8988T (cell line): ENCODE results near the gene IKZF1.

ENCODE experiments used
- DNase-seq: peaks from one replicate; pipeline ENCODE4 v3.0.0; 2011

The IKZF1 gene

DNA sequence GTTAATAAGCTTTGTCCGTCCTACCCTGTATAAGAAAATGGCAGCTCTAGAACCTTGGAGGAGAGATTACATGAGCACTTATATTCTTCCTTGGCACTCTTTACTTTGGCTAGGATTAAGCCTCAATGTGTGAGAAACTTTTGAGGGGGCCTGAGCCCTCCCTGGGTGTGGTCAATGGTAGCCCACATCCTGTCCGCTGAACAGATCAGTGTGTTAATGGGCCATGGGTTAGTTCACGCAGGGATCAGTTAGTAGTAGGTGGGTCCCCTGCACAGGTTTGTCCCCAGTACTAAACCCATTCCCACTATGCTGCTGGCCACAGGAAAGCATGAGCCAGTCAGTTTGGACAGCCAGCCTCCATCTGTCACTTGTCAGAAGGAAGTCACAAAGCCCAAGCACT is 20.2 kb upstream of the IKZF1 start:
- DNase-seq: no peak

DNA sequence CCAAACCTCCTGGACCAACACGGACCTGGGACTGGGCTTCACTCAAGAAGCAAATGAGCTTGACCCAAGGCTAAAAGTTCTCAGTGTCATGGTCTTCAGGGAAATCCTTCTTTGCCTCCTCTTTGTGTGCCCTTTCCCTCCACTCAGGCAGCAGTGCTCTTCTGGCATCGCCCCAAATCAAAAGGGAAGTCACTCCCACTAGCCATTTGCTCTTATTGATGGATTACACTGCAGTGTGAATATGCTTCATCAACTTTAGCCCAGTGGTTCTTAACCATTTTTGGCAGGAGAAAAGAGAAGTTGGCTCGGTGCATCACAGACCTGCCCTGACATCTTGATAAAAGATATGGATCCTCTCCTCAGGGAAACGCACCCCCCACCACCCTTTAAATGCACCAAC is 19.2 kb upstream of the IKZF1 start:
- no peak for DNase-seq

GRCh38 chr7:50287129-50287528 is 17.4 kb upstream of the IKZF1 start:
- no peak for DNase-seq

GRCh38 chr7:50292165-50292757 is 12.3 kb upstream of the IKZF1 start:
- no peak for DNase-seq

DNA sequence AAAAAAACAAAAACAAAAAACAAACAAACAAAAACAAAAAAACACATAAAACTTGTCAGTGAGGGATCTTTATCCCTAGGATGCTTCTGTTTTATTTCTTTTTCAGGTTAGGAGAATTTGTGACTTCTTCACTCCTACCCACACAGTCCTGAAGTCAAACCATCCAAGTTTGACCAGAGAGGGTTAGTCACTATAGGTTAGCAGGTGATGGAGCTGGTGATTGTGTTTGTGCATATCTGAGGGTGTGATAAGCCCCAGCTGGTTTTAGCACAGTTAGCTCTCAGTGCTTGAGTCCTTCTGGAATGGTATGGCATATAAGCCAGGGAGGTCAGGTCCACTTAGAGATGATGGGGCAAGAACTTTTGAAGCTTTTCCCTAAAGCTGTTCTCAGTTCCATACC is 11.8 kb upstream of the IKZF1 start:
- DNase-seq: no peak

- DNase-seq: no peak
These were observed 10.9 kb upstream of the IKZF1 start for GRCh38 chr7:50293509-50294179.

DNA sequence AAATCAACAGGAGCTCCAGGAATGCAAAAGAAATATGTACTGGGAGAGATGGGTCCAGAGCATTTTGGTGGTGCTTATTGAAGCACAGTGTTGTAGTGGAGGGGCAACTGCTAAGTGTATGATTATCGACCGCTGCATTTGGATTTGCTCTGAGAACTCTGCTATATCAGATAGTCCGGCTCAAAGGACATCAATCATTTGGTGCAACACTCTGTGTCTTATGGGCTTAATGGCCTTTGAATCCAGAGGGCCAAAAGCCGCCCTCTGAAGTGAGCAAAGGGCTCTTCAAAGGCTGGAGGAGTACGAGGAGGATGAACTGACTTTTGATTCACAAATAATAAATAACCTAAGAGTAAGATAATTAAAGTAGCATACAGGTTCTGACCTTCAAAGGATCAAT is 9.4 kb upstream of the IKZF1 start:
- no peak for DNase-seq

GRCh38 chr7:50296799-50297198 is 7.7 kb upstream of the IKZF1 start:
- DNase-seq: no peak

- no peak for DNase-seq
These were observed 5.5 kb upstream of the IKZF1 start for GRCh38 chr7:50298811-50299562.

DNA sequence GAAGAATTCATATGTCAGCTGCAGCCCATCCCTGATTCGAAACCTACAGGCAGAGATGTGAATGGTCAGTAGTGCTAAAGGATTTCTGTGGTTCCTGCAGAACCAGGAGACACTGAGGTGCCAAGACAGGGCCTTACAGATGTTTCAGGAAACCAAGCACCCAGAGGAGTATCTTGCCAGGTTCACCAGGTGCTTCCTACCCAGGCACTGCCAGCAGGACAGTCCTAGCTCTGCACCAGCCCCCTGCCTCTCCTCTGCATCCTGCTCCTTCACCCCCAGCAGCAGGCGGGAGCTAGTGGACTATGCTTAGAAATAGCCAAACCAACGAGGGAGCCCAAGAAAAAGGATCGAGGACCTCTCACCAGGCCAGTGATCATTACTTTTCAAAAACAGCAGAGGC is 4.2 kb upstream of the IKZF1 start:
- DNase-seq: no peak

GRCh38 chr7:50302486-50303334 is 1.8 kb upstream of the IKZF1 start:
- DNase-seq: no peak

GRCh38 chr7:50303335-50304128 is 984 bp upstream of the IKZF1 start:
- no peak for DNase-seq

GRCh38 chr7:50304911-50305582 is 531 bp downstream of the IKZF1 start:
- DNase-seq: no peak

DNA sequence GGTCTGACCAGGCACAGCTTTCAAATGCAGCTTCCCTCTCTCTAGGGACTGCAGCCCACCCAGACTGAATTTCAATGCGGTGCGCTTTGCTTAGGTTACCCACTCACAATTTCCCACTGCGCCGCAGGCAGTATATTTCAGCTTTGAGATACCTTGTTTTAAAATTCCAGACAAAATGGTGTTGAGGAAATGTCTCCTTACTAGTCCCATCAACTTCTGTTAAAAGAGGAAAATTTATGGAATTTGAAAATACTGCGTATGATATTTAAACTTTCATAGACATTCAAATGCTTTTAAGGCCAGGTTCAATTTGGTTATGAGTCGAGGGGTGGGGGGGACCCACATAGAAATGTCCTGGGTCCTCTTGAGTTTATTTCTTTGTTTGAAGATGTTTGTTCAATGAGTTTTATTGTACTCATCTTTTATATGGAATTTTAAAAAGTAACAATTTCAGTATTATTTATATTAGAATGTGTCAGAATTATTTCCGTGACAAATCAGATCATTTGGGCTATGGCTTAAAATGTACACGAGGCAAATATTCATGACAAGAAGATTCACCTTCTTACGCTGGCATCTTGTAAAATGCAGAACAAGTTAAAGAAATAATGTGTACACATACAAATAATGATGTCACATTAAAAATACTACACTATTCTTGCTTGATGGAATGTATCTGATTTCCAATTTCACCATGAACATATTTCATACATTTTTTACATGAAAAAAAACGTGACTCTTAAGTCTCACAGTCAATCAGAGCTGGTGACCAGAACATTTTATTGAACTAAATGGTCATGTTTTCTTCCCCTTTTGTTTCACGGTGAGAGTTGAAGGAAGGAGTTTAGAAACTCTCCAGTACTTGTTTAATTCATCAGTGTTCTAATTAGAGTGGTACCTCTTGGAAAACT is 1.3 kb downstream of the IKZF1 start:
- DNase-seq: no peak

GRCh38 chr7:50306494-50307367 is 2.2 kb downstream of the IKZF1 start:
- no peak for DNase-seq

GRCh38 chr7:50307368-50308032 is 3.0 kb downstream of the IKZF1 start:
- DNase-seq: no peak

- DNase-seq: no peak
These were observed 3.7 kb downstream of the IKZF1 start for GRCh38 chr7:50308203-50308531.

DNA sequence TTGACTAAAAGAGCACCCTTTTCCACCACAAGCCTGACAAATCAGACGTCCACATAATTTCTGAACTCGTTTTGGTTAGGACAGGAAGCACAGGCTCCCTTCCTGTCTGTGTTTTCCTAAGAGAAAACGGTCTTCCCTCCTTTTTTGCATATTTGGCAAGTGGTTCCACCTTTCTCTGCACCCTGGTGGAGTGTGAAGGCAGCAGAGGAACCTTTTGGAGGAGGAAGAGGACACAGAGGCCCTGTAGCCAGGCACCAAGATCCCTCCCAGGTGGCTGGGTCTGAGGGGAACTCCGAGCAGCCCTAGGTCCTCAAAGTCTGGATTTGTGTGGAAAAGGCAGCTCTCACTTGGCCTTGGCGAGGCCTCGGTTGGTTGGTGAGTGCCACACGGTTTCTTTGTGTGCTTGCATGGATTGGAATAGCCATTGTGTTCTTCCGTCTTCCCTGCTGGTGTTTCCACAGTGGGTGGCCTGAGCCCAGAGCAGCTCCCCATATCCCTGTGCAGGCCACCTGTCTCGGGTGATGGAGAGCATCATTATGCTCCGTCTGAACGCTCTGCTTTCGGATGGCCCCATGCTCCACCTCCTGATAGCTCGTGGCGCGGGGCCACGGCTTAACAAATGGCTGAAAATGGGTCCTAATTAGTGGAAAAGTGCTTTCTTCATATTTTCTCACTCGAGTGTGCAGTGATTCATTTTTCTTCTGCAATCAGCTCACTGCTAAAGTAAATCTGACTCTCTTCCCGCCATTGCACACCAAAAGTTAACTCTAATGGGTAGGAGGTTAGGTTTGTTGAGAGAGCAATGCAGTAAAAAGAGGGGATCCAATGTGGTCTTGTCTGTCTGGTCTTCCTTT is 4.2 kb downstream of the IKZF1 start:
- DNase-seq: no peak
